Stimulated activated CD8-positive, alpha-beta memory T cell treated with anti-CD3 and anti-CD28 coated beads, Interleukin-15, amount 100 ng/mL, for 1 hour (primary cell): ENCODE data around the gene RNF4.
"Not testable (repeated sequence)": the region's sequence is repeated elsewhere in the genome, so short reads cannot be mapped to it uniquely, and the experiment has no call there.

Experiments used
- DNase-seq: peaks from one replicate; pipeline ENCODE4 v3.0.0-alpha.2; 2020; ENCODE audit warnings: low read depth

Gene RNF4

DNA sequence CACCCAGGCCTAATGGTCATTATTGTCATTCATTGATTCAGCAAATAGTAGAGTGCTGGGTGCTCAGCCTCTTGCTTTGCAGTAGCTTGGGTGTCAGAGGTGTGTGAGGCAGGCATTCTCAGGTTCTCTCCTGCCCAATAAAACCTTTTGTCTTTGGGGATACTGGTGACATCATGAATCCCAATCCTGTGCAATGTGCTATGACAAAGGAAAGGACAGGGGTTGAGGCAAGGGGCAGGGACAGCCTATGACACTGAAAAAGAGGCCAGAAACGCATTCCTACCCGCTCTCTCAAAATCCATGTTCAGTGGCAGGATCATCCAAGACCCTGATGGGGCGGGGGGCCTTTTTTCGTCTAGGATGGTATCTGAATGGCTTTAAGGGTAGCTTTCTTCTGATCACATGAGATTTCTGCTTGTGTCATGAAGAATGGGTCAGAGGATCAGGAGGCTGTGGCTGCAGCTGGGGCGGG is 66.0 kb downstream of the RNF4 start:
- DNase-seq = no peak

DNA sequence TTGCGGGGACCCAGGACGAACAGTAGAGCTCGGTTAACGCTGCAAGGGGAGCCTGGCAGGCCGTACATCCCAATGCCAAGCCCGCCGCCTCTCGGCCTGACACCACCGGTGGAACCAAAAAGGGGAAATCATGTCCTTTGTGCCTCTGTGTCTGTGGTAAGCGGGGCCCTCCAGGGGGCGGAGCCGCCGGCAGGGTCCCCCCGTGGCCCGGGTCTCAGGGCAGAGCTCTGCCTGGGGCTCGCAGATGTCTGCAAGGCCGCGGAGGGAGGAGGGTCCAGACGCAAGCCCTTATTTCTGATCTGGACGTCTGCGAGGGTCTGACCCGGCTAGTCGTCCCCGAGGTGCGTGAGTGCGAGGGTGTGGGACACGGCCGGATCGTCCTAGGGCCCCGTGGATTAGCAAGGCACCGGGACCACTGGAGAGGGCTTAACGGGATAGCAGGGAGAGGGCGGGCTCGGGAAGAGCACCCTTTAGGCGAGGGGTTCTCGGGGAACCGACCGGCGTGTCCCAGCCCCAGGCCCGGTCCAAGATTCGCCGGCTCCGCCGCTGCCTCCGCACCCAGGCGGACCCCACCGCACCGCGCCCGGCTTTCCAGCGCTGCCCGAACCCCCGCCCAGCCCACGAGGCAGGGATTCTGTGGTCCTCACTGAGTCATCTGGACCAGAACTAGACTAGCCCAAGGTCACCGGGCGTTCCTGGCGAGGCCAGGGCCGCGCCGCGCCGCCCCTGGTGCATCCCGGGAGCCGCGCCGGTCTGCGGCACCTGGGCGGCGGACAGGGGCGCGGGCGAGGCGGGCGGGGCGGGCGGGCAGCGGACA is 66.7 kb downstream of the RNF4 start:
- peak; percentile 12 for DNase-seq

DNA sequence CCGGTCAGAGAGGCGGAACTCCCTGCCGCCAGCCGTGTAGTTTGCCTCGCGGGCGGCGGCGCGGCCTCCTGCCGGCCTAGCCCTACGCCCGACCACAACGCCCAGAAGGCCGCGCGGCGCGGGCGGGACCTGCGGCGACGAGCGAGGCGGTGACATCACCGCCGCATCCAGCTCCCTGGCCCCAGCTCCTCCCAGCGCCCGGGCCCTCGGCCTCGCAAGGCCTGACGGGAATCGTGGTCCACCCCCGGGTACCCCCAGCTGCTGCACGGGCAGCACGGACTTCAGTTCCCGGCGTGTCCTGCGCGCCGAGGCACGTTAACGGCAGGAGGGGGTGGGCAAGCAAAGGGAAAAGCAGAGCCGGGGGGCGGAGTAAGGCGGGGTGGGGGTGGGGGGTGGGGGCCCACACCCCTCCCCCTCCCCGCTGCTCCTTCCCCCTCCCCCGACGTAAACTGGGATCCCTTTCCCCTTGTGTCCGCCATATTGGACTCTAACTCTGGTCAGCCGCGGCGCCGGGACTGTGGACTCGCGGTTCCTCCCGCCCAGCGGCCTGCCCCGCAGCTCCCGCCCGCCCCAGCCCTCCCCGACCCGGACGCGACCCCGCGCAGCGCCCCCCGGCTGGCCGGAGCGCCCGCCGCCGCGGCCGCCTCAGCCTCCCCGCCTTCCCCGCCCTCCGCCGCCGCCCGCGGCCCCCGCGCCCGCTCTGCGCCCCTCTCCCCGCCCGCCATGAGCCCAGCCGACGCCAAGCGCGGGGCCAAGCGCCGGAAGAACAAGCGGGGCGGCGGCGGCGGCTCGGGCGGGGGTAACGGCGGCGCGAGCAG is 67.5 kb downstream of the RNF4 start, which contains the start of gene FAM193A:
TSS of gene FAM193A (plus strand) at position 455 of the 818 bp plus-strand sequence. CDS start at position 724, 269 bp downstream.
- peak; percentile 94 for DNase-seq

DNA sequence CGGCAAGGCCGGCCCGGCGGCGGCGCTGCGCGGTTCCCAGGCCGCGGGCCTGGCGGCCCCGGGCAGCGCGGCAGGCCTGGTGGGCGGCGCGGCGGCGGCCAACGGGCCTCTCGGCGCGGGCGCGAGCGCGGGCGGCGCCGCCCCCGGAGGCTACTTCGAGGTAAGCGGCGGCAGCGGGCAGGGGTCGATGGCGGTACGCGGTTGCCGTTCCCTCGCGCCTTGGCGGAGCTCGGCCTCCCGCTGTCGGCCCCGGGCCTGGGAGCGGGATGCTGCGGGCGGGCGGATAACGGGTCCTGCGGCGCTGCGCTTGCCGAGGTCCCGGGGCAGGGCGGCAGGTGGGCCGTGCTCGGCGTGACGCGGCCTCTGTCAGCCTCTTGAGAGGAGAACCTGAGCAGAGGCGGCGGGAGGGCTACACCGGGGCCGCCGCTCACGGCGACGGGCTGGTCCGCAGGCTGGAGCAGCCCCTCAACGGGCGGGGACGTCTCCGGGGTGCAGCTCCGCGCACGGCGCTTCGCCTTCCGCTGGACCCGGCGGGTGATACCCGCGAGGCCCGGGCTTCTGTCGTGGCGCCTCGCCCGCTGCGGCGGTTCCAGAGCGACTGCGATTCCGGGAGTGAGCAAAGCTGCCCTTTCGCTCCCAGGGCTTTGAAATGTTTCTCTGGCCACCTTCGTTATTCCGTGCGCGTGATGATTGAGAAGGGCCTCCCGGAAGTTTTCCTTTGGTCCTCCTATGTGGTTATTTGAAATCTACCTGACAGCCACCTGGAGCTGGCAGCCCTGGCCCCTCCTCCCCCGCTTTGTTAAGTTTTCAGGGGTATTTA is 68.3 kb downstream of the RNF4 start:
- peak; percentile 7 for DNase-seq

DNA sequence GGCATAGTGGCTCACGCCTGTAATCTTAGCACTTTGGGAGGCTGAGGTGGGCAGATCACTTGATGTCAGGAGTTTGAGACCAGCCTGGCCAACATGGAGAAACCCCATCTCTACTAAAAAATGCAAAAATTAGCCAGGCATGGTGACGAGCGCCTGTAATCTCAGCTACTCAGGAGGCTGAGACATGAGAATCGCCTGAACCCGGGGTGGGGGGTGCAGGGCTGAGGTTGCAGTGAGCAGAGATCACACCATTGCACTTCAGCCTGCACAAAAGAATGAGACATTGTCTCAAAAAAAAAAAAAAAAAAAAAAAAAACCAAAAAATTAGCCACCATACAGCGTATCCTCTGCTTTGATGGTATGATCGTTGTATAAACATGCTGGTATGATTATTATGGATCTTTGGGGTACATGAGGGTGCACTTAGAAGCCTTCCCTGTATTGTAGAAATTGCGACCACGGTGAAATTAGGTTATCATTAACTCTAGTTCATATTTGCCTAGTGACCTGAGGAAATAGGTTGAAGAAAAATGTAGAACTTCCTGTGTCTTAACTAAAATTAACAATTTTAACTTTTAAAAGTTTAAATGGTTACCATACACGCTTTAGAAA is 74.8 kb downstream of the RNF4 start:
- not testable (repeated sequence) for DNase-seq

DNA sequence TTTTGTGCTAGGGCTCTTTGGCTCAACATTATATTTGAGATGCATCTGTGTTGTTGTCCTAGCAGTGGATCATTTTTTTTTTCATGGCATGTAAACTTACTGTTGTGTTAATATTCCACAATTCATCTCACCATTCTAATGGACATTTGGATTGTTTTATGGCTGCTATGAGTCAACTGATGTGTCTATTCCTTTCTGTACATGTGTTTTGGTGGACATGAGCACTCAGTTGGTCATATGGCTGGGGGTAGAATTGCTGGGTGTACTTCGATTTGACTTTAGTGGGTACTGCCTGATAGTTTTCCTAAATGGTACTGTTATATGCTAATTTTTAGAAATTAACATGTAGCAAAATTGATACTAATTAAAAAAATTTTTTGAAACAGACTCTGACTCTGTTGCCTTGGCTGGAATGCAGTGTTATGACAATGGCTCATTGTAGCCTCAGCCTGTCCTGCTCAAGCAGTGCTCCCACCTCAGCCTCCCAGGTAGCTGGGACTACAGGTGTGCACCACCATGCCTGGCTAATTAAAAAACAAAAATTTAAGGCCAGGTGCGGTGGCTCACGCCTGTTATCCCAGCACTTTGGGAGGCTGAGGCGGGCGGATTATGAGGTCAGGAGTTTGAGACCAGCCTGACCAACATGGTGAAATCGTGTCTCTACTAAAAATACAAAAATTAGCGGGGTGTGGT is 76.6 kb downstream of the RNF4 start:
- DNase-seq = no peak

DNA sequence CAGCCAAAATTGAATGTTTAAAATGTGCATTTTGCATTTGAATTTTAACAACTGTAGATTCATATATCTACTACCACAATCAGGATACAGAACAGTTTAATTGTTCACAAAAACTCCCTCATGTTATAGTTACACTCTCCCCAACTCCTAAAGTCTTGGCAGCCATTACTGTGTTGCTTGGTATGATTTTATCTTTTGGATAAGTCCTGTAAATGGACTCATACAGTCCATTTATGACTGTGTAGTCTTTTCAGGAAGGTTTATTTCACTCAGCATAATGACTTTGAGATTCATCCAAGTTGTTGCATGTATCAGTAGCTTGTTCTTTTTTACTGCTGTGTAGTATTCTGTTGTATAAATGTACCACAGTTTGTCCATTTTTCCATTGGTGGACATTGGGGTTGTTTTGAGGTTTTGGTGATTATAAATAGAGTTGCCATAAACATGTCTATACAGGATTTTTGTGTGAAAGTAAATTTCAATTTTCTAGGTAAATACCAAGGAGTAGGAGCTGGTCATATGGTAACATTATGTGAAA is 77.4 kb downstream of the RNF4 start:
- DNase-seq = no peak

DNA sequence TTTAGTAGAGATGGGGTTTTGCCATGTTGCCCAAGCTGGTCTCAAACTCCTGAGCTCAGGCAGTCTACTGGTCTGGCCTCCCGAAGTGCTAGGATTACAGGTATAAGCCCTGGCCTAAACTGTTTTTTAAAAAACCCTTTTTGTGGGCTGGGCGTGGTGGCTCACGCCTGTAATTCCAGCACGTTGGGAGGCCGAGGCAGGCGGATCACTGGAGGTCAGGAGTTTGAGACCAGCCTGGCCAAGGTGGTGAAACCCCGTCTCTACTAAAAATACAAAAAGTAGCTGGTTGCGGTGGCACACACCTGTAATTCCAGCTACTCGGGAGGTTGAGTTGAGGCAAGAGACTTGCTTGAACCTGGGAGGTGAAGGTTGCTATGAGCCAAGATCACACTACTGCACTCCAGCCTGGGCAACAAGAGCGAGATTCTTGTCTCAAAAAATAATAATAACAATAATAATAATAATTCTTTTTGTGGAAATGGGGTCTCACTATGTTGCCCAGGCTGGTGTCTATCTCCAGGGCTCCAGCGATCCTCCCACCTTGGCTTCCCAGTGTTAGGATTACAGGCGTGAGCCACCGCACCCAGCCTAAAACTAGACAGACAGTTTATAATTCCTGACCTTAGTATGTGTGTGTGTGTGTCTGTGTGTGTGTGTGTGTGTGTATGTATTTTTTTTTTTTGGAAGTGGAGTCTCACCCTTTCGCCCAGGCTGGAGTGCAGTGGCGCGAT is 78.2 kb downstream of the RNF4 start:
- not testable (repeated sequence) for DNase-seq

DNA sequence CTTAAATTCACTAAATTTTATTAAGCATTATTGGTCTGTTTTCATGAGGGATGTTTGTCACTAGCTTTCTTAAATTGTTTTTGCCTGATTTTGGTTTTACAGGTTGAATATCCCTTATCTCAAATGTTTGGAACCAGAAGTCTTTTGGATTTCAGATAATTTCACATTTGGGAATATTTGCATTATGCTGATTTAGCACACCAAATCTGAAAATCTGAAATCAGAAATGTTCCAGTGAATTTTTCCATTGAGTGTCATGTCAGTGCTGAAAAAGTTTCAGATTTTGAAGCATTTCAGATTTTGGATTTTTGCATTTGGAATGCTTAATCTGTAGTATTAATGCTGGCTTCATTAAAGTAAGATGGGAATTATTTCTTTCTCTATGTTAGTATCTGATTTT is 82.2 kb downstream of the RNF4 start:
- no peak for DNase-seq

DNA sequence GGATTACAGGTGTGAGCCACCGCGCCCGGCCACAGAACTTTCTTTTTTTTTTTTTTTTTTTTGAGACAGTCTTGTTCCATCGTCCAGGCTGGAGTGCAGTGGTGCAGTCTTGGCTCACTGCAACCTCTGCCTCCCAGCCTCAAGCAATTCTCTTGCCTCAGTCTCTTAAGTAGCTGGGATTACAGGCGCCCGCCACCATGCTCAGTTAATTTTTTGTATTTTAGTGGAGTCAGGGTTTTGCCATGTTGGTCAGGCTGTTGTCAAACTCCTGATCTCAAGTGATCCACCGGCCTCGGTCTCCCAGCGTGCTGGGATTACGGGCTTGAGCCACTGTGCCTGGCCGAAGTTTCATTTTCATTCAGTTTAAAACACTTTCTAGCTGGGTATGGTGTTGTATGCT is 83.9 kb downstream of the RNF4 start:
- no peak for DNase-seq

DNA sequence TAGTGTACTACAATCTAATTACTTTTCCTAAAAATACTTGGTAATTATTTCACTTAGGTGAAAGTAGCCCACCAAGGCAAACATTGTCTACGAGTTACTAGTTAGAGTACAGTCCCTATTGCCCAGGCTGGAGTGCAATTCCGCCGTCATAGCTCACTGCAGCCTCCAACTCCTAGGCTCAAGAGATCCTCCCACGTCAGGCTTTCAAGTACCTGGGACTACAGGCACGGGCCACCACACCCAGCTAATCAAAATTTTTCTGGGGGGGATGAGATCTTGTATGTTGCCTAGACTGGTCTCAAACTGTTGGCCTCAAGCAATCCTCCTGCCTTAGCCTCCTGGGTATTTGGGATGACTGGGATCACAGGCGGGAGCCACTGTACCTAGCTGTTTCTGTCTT is 89.4 kb downstream of the RNF4 start:
- no peak for DNase-seq

DNA sequence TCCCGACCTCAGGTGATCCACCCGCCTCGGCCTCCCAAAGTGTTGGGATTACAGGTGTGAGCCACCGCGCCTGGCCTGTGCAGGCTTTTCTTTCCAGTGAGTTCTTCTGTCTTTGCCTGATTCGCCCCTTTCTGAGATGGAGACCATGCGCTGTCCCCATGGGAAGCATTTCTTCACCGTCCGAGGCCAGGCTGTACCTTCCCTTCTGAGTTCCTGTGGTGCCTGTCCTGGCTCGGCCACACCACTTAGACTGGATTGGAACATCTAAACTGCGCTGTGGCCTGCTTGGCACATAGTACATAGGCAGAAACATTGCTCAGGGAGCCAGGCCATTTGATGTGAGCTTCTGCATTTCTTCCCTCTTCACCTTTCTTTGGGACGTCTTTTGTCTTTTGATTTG is 91.3 kb downstream of the RNF4 start:
- no peak for DNase-seq
